DMS 273 treated with DMSO at 0.1 percent for 48 hours (cell line): Measurements from ENCODE around the gene RBM33.

ENCODE experiments used
- DNase-seq: peaks from one replicate; lab custom pipeline; 2025; lab: John Stamatoyannopoulos, UW

The RBM33 gene

DNA sequence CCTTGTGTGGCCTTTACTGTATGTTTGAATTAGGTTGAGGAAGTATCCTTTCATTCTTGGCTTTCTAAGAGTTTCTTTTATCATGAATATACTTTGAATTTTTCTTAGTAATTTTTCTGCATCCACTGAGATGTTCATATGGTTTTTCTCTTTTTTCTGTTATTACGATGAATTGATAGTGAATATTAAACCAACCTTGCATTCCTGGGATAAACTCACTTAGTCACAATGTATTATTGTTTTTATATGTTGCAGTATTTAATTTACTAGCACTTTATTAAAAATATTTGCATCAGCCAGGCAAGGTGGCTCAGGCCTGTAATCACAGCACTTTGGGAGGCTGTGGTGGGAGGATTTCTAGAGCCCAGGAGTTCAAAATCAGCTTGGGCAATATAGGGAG is 15.3 kb upstream of the RBM33 start:
- no peak for DNase-seq

DNA sequence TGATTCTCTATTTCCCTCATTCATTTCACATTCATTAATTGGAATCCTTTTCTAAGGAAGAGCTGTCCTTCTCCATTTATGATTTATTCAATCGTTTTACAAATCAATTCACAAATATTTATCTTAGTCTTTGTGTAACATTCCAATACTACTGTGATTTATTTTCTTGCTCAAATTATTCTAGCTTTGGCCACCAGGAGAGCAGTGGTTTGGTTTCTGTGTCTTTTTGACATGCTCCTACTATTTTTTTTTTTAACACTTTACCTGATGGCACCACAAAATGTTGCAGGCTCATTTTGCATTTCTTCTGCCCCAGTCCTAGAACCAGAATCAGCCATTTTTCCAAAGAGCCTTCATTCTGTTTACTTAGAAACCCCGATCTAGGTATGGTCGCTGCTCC is 13.3 kb upstream of the RBM33 start:
- no peak for DNase-seq

DNA sequence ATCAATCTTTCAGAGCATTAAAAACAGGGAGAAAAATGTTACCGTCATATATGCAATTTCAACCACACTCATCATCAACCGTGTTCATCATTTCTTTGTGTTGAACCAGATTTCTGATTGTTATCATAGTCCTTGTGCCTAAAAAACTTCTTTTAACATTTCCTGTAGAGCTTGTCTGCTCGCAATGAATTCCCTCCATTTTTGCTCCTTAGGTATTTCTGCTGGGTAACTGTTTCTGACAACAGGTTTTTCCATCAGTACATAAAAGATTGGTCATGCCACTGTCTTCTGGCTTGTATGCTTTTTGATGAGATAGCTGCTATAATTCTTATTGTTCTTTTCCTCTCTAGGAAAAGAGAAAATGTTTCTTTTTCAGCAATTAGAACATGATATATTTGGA is 8.6 kb upstream of the RBM33 start:
- no peak for DNase-seq

DNA sequence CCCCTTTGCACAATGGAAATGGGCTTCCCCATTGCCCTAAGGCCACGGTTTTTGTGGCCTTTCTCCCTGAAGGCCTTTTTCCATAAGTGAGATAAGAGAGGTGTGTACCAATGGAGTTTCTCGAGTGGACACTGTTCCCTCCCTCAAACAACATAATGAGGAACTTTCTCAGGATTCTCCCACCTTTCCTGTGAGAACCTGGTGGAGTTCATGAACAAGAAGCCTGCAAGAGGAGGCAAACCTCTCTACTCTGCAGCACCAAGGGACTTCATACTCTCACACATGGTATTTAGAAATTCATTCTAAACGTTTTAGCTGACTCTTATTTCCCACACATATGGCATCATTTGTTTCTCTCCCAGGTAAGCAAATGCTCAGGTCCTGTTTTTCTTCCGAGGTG is 7.3 kb upstream of the RBM33 start:
- DNase-seq, result no peak

DNA sequence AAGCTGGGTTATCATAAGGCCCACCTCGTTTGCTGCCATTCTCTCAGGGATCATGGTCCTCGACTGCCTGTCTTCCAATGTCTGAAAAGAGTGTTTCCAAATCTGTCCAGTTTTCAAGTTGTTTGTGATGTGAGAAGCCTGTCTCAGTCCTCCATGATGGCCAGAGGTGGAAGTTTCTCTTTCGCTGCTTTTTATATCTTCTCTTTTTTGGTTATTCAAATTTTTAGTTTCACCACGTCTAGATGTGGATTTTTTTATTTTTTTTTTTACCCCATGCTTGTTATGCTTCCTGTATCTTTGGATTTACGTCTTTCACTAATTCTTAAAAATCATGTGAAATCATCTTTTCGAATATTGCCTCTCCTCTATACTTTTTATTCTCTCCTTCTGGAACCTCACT is 6.1 kb upstream of the RBM33 start:
- no peak for DNase-seq

DNA sequence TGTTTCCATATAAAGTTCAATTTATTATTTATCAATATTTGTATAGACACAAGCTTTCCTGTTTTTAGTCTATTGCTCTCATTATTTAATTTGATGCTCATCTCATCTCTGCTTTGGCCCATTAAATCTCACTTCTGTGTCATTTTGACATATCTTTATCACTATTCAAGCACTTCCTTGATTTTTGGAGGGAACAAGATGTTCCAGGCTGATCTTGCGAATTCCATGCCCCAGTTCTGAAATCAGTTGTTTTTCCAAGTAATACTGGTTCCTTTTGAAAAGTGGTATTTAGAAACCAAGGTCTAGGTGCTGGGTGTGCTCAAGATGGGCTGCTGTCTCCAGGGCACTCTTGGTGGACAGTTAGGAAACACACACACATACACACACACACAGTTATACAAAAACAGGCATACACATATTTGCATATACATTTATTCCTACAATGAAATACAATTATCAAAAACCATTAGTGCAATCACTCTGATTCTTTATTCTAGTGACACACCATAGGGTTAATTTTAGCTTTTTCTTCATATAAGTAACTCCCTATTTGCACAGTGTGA is 4.4 kb upstream of the RBM33 start:
- DNase-seq, result no peak

DNA sequence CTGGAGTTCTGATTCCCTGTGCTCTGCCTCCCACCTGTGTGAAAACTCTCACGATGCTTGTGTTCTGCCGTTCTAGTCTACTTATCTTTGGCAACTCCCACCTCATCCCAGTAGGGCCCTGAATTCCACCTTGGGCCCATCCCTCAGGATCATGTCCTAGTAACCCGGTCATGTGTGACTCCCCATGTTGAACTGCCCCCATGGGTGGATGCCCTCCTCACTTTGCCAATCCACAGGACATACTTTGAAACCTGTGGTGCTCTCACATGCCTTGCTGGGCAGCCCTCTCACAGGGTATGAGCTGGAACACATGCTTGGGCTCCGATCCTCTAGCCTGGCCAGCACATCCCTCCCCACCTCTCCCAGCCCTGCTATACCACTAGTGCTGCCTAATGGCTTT is 3.8 kb upstream of the RBM33 start:
- no peak for DNase-seq

DNA sequence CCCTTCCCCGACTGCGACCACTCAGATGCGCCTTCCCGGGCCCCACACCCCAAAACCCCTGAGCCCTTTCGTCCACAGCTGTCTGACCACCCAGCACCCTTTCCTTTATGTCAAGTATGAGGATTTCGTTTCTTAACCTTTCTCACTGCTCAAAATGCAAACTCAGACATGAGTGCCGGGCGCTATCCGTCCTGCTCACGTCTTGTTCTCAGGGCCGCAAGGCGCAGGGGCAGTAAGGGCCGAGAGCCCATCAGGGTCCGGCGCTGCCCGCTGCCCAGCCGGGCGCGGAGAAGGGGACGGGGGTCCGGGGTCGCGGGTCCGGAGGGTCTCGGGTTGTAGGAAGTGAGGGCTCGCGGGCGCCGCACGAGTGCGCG is 670 bp upstream of the RBM33 start:
- DNase-seq, result no peak

DNA sequence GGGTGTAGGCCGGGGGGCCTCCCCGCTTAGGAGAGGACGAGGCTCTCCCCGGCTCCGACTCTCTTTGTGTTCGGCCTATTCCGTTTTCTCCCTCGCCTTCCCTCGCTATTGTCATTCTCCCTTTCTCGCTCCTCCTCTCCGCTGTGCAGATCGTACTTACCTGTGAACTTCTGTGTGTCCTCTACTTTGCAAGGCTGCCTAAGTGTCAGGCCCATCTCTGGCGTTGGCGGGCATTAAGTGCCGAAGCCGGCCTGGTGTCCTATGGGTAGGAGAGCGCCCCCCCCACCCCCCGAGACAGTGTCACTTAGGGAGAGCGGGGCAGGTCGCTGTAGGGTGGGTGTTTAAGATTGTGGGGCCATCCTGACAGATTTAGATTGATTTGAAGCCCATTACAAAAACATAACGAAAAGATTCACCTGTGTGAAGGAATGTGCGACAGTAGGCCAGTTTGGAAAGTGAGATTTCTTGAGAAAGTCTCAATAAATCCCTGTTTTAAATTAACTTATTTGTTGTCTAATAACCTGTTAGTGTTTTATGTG is 579 bp downstream of the RBM33 start:
- no peak for DNase-seq

DNA sequence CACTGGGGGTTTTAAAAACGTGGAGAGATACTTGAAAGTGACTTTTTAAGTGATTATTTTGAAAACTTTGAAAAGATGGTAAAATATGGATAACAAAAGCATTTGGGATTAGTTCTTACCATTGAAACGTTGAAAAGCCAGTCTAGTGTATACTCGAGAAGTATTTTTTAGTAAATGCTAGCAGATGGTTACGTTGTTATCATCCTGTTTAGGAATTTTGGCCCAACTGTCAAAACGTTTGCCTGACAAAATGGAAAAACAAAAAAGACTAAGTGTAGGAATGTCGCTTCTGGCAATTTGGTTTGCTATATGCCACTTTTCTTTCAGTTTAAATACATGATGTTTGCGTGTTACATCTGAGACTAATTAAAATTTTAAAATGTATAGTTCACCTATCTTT is 1.2 kb downstream of the RBM33 start:
- DNase-seq, result no peak

DNA sequence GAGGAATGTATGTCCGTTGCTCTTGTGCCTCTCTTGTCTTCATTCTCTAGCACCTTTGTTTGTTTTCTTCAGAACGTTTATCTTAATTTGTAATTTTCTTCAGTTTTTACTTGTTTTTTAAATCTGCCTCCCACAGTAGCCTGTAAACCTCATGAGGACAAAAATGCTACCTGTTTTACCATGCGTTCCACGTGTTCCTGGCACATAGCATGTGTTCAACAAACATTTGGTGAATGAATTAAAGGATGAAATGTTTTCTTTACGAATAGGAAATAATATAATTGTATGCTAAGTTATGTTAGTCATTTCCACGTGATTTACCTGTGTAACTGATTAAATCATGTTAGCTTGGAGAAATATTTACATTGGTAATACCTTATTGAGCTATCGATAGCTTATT is 2.2 kb downstream of the RBM33 start:
- no peak for DNase-seq

DNA sequence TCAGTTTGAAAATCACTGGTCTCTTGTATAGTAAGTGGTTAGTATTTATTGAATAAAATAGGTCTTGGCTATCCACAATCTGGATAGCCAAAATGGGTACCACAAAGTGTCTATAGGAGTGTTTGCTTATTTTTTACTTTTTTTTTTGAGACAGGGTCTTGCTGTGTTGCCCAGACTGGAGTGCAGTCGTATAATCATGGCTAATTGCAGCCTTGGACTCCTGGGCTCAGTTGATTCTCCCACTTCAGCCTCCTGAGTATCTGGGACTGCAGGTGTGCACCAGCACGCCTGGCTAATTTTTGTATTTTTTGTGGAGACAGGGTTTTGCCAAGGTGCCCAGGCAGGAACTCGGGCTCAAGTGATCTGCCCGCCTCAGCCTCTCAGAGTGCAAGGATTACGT is 2.8 kb downstream of the RBM33 start:
- no peak for DNase-seq

DNA sequence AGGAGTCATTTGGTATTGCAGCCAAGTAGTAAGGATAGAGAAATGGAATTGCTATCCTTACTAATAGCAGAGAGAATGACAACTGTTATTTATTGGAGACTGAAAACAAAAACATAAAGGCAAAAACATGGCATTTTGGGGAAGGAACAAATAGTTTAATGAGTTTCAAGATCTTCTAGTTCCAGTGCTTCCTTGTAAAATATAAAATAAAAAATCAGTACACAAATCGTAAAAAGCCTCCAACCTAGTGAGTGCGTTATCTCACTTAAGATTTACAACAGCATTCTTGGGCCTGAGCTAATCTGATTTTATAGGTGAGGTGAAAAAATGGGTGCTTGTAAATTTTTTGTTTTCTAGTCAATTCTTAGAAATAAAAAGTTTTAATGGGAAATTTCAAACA is 3.3 kb downstream of the RBM33 start:
- DNase-seq, result no peak

DNA sequence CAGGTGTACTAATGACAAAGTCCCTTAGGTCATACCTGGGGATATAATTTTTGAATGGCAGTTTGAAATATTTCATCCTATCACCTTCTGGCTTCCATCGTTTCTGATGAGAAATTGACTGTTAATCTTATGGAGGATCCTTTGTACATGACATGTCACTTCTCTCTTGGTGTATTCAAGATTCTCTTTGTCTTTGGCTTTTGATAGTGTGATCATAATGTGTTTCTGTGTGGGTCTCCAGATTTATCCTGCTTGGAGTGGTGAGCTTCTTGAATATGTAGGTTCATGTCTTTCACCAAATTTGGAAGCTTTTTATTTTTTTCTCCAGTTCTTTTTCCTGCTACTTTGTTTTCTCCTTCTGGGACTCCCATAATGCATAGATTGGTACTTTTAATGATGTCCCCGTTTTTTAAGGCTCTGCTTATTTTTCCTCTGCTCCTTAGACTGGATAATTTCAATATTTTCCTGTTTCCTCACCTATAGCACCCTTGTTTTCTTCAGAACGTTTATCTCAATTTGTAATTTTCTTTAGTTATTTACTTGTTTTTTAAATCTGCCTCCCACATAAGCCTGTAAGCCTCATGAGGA is 4.4 kb downstream of the RBM33 start:
- no peak for DNase-seq

DNA sequence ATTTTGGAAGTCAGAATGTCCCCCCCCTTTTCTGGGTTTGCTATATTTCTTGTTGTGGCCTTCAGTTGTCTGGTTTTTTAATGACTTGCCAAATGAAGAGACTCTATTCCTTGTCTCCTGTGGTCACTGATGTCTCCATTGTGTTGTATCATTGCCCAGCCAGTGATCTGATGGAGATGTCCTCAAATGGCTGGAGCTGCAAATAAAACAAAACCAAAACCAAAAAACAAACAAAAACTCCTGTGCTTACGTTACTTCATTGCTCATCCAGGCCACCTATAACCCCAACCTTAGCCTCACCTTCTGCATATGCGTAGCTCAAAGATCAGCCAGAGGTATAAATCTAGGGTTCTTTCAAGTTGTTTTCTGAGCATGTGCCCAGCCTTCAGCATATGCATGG is 5.1 kb downstream of the RBM33 start:
- DNase-seq, result no peak

DNA sequence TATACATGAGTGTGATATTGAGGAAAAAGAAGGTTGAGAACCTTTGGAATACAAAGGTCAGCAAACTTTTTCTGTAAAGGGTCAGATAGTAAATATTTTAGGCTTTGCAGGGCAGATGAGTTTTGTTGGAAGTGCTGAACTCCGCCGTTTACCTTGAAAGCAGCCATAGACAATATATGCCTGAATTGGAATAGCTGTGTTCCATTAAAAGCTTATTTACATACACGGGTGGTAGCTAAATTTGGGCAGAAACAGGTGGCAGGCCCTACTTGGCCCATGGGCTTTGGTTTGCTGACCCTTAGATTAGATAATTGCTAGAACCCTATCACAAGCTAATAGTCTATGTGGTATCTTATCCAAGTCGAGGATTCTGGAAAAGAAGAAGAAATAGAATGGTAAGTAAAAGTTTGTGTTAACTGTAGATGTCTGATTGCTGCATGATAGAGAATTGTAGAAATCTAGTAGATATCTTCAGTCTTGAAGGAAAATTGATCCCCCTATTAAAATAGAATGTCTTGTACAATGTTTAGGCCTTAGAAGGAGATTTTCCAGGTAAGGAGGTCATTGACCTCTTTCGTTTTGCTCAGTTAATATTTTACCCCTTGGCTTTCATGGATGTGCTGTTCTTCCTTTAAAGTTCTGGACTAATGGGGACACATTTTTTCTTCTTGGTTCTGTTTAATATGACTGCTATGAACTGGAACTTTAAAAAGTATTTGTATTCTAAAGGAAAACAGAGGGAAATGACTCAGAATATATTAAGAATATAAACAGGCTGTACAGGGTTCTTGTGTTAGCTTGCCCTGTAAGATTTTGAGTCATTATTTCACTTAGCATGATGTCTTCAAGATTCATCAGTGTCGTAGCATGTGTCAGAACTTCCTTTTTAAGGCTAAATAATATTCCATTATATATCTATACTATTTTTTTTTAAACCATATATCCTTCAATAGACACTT is 8.0 kb downstream of the RBM33 start:
- DNase-seq, result no peak

DNA sequence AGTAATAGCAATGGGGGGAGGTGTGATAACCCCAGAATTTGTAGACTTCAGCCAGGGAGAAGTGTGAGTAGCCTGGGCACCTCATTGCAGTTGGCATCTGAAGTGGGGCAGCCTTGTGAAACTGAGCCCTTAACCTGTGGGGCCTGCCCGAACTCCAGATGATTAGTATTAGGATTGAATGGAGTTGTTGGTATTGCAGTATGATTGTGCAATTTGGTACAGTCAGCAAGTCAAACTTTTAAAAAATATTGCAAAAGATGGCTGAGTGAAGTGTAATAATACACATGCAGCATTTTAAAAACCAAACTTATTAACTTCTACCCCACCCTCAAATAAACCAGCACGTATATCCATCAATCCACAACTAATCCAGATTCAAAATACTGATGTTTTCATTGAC is 9.3 kb downstream of the RBM33 start:
- DNase-seq, result no peak

DNA sequence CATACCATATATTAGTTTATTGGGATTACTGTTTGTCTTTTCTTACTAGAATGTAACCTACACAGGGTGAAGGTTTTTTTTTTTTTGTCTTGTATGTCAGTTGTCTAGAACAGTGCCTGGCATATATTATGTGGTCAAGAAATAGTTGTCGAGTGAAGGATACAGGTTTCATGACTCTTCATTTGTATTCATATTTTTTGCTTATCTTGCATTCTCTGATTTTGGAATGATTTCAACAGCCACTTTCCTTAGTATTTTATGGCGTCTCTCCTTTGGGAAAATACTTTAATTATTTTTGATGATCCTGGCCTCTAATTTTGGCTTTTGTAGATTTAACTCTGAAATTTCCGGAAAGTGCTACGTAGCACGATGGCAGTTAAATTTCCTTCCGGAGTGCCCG is 12.4 kb downstream of the RBM33 start:
- DNase-seq, result no peak

DNA sequence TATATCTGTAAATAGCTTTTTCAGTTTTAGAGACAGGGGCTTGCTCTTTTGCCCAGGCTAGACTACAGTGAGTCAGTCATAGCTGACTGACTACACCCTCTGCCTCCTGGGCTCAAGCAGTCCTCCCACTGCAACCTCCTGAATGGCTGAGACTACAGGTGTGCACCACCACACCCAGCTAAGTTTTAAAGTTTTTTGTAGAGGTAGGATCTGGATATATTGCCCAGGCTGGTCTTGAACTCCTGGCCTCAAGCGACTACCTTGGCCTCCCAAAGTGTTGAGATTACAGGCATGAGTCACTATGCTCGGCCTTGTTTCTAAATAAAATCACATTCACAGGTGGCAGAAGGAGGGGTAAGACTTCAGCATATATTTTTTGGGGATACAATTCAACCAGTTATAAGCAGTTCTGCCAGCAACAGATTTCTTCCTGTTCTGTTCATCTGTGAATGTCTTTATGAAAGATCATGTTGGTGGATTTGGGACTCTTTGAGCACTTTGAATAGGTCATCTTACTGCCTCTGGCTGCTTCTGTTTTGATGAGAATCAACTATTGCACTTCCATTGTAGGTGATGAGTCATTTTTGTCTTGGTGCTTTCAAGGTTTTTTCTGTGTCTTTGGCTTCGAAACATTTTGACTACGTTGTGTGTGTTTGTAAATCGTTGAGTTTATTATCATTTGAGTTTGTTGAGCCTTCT is 15.7 kb downstream of the RBM33 start:
- DNase-seq, result no peak

DNA sequence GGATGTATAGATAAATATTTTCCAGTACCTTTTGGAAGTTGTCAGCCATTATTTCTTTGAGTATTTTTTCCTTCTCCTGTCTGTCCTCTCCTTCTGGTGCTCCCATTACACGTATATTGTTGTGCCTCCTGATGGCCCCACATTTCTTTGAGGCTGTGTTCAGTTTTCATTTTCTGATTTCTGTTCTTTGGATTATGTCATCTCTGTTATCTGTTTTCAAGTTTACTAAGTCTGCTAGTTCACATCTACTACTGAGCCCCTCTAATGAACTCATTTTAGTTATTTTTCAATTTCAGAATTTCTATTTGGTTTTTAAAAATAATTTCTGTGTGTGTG is 16.3 kb downstream of the RBM33 start:
- no peak for DNase-seq

DNA sequence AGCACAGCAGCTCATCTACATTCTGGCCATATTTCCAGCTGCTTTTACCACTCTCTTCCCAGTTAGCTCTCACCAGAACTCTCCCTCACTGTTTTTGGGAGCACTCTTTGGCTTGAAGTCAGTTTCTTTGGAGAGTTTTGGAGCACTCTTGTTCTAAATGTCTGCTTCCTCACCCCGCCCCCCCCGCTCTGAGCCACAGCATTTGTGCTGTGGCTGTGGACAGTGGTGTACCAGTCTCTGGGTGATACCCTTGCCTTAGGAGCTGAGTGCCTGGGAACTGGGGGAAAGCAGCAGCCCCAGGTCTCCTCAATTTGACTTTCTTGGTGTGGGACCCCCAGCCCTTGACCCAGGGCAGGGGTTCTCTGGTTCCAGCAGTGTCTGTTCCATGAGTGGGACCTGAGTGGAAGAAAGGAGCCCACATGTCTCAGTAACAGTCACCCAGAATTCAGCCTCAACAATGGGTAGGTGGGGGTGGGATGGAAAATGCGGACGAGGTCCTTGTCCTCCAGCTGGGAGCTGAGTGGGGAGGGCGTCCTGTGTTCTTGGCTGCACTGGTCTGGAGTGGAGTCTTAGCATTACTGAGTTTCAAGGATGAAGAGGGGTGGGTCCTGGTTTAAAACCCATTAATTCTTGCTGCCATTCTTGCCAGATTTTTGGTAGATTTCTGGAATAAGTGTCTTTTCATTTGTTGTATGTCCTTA is 18.0 kb downstream of the RBM33 start:
- no peak for DNase-seq

DNA sequence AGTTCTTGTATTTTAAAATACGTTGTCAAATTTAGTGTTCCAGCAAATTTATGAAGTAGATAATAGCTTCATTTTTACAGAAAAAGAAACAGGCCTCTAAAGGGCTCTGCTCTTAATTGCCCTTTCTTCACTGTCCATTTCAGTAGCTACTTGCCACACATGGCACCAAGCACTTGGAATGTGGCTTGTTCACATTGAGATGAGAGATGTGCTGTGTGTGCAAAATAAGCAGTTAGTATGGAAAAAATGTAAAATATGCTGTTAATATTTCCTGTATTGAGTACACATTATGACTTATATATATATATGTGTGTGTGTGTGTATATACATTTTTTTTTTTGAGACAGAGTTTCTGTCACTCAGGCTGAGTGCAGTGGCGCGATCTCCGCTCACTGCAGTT is 19.5 kb downstream of the RBM33 start:
- DNase-seq, result no peak
